Sigmoid colon (tissue), 4 donors: ENCODE measurements around the gene USP9X.

Experiments
- EP300 ChIP-seq, 4 donors: sonication (generic); formaldehyde crosslinking; IDR thresholded peaks; one replicate each; pipeline ENCODE4 v1.6.1; 2017; ENCODE audit warnings: antibody characterized with exemption in 4 of 4
- TF ChIP-seq, protein P1 (sequence below), 4 experiments: fragments of 450-650 bp in 3 of 4; fragments of 200-600 bp in 1 of 4; IDR thresholded peaks; one replicate each; pipeline ENCODE4 v1.5.1; 2016 to 2019; ENCODE audit warnings: antibody characterized with exemption in 4 of 4, mild to moderate bottlenecking in 3 of 4, moderate library complexity in 2 of 4

DNA sequence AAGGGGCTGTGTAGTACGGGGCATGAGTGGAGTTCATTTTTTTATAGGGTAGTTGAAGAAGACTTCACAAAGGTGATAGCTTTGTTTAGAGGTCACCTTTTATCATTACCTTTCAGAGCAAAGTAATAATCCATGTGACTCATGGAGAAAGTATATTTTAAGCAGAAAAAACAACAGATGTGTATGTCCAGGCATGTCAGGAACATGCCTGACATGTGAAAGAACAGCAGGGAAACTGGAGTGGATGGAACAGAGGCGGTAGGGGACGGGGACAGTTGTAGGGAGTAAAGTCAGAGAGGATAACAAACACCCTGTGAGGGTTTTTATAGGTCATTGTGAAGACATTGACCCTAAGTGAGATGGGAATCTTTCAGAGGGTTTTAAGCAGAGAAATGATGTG is 107.6 kb downstream of the USP9X start:
- TF ChIP-seq, protein P1, sequence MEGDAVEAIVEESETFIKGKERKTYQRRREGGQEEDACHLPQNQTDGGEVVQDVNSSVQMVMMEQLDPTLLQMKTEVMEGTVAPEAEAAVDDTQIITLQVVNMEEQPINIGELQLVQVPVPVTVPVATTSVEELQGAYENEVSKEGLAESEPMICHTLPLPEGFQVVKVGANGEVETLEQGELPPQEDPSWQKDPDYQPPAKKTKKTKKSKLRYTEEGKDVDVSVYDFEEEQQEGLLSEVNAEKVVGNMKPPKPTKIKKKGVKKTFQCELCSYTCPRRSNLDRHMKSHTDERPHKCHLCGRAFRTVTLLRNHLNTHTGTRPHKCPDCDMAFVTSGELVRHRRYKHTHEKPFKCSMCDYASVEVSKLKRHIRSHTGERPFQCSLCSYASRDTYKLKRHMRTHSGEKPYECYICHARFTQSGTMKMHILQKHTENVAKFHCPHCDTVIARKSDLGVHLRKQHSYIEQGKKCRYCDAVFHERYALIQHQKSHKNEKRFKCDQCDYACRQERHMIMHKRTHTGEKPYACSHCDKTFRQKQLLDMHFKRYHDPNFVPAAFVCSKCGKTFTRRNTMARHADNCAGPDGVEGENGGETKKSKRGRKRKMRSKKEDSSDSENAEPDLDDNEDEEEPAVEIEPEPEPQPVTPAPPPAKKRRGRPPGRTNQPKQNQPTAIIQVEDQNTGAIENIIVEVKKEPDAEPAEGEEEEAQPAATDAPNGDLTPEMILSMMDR (IDR thresholded peaks at IDR 0.05): no peak
- no peak for TF ChIP-seq EP300 (IDR thresholded peaks at IDR 0.05)
